HepG2 (cell line): ENCODE data around the gene CFAP99.
A peak's percentile ranks its signal among the peaks of the same experiment; 100 is the strongest.

ENCODE experiments used
- CBX1 ChIP-seq: IDR thresholded peaks from one replicate; pipeline ENCODE4 v1.6.1; 2016; ENCODE audit warnings: antibody characterized with exemption, low read depth
- EZH2 ChIP-seq: conservative IDR thresholded peaks from 2 replicates; pipeline ENCODE4 v1.6.1; 2012; ENCODE audit warnings: mild to moderate bottlenecking, low read depth, low read length, moderate library complexity
- FLYWCH1 ChIP-seq: sonication (generic); formaldehyde crosslinking; IDR thresholded peaks from 2 replicates; pipeline ENCODE4 v1.8.1; 2023; ENCODE audit warnings: mild to moderate bottlenecking, missing genetic modification reagents
- KDM1A ChIP-seq: IDR thresholded peaks from 2 replicates; pipeline ENCODE4 v1.6.1; 2016; ENCODE audit warnings: missing compliant biosample characterization
- KDM5A ChIP-seq: fragments of 200-600 bp; sonication (generic); IDR thresholded peaks from 2 replicates; pipeline ENCODE4 v1.7.0; 2018; ENCODE audit warnings: antibody characterized with exemption, mild to moderate bottlenecking, low read length, borderline replicate concordance
- MBD4 ChIP-seq: IDR thresholded peaks from 2 replicates; pipeline ENCODE4 v1.6.1; 2012; ENCODE audit warnings: low read length, inconsistent platforms, borderline replicate concordance
- POLR2A ChIP-seq, 2 experiments: IDR thresholded peaks; 2 replicates each; pipeline ENCODE4 v1.6.1; 2011; ENCODE audit warnings: low read depth in 2 of 2, low read length in 2 of 2, mild to moderate bottlenecking in 1 of 2, moderate library complexity in 1 of 2; ENCODE audit not compliant: insufficient read depth in 1 of 2
- RAD51 ChIP-seq: fragments of 450-650 bp; IDR thresholded peaks from 2 replicates; pipeline ENCODE4 v1.6.1; 2016; ENCODE audit warnings: borderline replicate concordance
- SMAD3 ChIP-seq: sonication (generic); formaldehyde crosslinking; IDR thresholded peaks from 2 replicates; pipeline ENCODE4 v1.4.0; 2020; ENCODE audit warnings: missing genetic modification reagents
- TF ChIP-seq, protein P1 (sequence below): sonication (generic); formaldehyde crosslinking; IDR thresholded peaks from 2 replicates; pipeline ENCODE4 v1.4.0; 2020; ENCODE audit warnings: missing genetic modification reagents, borderline replicate concordance
- TF ChIP-seq, protein P2 (sequence below): sonication (generic); formaldehyde crosslinking; IDR thresholded peaks from 2 replicates; pipeline ENCODE4 v1.5.0; 2020; ENCODE audit warnings: mild to moderate bottlenecking, missing genetic modification reagents, moderate library complexity
- TF ChIP-seq, protein P3 (sequence below): sonication (generic); formaldehyde crosslinking; IDR thresholded peaks from 2 replicates; pipeline ENCODE4 v1.8.0; 2022; ENCODE audit warnings: missing genetic modification reagents, mild to moderate bottlenecking, moderate library complexity, borderline replicate concordance

DNA sequence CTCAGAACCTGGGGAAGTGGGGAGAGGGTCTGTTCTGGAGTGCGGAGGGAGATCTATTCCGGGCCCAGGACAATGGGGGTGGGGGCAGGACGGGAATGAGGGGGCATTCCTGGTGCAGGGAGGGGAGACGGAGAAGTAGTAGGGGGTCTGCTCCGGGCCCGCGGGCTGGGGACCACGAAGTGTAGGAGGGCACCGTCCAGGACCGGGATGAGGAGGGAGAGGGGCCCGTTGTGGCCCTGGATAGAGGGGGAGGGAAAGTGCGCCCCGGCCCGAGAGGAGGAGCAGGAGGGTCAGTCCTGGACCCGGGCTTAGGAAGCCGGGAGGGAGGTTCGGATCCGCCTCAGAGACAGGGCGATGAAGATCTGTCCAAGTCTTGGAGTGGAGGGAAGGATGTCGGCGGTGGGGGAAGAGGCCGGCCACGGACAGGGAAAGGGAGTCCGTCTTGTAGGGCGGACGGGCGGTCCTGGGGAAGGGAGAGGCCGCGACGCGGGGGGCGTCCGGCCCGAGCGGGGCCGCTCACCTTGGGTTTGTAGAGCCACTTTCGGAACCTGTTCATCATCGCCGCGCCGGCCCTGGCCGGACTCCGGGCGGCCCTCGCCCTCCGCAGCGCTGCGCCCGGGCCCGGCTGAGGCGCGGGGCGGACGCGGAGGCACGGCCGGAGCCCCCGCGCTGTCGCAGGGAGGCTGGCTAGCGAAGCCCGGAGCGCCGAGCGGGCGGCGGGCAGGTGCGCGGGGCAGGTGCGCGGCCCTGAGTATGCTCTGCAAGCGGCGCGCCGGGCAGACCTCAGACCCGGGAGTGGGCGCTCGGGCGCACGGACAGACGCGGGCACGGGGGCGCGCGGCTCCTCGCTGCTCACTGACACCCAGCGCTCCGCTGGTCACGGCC, 748 bp upstream of the CFAP99 start, which contains the start of gene ZFYVE28:
- TF ChIP-seq CBX1 (no peak), KDM1A (CRISPR knock-in tag) (no peak), EZH2 (peak; percentile 88), FLYWCH1 (no peak), POLR2A (IDR thresholded peaks at IDR 0.05; ENCODE audit: insufficient read depth in 1 of 2, low read depth in 2 of 2, low read length in 2 of 2) (no peak), KDM5A (no peak), MBD4 (no peak), RAD51 (no peak), SMAD3 (CRISPR knock-in tag) (no peak)
- TF ChIP-seq, protein P1, sequence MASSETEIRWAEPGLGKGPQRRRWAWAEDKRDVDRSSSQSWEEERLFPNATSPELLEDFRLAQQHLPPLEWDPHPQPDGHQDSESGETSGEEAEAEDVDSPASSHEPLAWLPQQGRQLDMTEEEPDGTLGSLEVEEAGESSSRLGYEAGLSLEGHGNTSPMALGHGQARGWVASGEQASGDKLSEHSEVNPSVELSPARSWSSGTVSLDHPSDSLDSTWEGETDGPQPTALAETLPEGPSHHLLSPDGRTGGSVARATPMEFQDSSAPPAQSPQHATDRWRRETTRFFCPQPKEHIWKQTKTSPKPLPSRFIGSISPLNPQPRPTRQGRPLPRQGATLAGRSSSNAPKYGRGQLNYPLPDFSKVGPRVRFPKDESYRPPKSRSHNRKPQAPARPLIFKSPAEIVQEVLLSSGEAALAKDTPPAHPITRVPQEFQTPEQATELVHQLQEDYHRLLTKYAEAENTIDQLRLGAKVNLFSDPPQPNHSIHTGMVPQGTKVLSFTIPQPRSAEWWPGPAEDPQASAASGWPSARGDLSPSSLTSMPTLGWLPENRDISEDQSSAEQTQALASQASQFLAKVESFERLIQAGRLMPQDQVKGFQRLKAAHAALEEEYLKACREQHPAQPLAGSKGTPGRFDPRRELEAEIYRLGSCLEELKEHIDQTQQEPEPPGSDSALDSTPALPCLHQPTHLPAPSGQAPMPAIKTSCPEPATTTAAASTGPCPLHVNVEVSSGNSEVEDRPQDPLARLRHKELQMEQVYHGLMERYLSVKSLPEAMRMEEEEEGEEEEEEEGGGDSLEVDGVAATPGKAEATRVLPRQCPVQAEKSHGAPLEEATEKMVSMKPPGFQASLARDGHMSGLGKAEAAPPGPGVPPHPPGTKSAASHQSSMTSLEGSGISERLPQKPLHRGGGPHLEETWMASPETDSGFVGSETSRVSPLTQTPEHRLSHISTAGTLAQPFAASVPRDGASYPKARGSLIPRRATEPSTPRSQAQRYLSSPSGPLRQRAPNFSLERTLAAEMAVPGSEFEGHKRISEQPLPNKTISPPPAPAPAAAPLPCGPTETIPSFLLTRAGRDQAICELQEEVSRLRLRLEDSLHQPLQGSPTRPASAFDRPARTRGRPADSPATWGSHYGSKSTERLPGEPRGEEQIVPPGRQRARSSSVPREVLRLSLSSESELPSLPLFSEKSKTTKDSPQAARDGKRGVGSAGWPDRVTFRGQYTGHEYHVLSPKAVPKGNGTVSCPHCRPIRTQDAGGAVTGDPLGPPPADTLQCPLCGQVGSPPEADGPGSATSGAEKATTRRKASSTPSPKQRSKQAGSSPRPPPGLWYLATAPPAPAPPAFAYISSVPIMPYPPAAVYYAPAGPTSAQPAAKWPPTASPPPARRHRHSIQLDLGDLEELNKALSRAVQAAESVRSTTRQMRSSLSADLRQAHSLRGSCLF (CRISPR knock-in tag): no peak
- TF ChIP-seq, protein P2, sequence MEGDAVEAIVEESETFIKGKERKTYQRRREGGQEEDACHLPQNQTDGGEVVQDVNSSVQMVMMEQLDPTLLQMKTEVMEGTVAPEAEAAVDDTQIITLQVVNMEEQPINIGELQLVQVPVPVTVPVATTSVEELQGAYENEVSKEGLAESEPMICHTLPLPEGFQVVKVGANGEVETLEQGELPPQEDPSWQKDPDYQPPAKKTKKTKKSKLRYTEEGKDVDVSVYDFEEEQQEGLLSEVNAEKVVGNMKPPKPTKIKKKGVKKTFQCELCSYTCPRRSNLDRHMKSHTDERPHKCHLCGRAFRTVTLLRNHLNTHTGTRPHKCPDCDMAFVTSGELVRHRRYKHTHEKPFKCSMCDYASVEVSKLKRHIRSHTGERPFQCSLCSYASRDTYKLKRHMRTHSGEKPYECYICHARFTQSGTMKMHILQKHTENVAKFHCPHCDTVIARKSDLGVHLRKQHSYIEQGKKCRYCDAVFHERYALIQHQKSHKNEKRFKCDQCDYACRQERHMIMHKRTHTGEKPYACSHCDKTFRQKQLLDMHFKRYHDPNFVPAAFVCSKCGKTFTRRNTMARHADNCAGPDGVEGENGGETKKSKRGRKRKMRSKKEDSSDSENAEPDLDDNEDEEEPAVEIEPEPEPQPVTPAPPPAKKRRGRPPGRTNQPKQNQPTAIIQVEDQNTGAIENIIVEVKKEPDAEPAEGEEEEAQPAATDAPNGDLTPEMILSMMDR (CRISPR knock-in tag): no peak
- TF ChIP-seq, protein P3, sequence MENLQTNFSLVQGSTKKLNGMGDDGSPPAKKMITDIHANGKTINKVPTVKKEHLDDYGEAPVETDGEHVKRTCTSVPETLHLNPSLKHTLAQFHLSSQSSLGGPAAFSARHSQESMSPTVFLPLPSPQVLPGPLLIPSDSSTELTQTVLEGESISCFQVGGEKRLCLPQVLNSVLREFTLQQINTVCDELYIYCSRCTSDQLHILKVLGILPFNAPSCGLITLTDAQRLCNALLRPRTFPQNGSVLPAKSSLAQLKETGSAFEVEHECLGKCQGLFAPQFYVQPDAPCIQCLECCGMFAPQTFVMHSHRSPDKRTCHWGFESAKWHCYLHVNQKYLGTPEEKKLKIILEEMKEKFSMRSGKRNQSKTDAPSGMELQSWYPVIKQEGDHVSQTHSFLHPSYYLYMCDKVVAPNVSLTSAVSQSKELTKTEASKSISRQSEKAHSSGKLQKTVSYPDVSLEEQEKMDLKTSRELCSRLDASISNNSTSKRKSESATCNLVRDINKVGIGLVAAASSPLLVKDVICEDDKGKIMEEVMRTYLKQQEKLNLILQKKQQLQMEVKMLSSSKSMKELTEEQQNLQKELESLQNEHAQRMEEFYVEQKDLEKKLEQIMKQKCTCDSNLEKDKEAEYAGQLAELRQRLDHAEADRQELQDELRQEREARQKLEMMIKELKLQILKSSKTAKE: no peak
